HG03469 (cell line): Measurements from ENCODE around the gene MRPL19.
"Not testable (repeated sequence)": the region's sequence is repeated elsewhere in the genome, so short reads cannot be mapped to it uniquely, and the experiment has no call there.

Experiments
- ATAC-seq: cut with Tn5 transposase; IDR thresholded peaks from one replicate; pipeline ENCODE4 v1.9.1; 2021; ENCODE audit warnings: mild to moderate bottlenecking, moderate library complexity, moderate number of reproducible peaks; ENCODE audit not compliant: unreplicated experiment

Gene MRPL19

DNA sequence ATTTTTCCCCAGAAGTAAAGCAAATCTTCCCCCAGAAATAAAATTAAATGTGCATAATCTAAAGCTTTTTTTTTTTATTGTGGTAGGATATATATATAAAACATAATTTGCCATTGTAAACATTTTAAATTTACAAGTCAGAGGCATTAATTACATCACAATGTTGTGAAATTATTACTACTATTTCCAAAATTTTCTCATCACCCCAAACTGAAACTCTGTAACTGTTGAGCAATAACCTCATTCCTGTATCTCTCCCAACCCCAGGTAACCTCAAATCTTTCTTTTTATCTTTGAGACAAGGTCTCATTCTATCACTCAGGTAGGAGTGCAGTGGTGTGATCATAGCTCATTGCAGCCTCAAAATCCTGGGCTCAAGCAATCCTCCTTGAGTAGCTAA, 11.2 kb downstream of the MRPL19 start:
- no peak for ATAC-seq

DNA sequence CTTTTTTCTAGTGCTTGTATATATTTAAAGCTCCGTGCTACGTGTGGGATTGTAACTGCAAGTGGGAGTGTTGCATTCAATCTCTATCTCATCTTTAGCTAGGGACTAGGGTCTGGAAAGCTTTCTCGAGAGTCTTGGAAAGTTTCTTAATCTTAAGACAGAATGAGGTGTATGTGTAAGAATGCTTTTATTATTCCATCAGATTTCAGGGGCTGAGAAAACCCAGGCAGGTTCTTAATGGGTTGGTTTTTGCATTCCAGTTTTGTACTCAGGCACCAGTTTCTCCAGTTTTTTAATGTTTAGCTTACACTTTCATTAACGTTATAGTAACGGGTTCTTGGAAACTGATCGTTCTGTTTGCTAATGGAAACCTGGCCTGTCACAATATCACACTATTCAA, 20.3 kb downstream of the MRPL19 start:
- ATAC-seq: no peak

DNA sequence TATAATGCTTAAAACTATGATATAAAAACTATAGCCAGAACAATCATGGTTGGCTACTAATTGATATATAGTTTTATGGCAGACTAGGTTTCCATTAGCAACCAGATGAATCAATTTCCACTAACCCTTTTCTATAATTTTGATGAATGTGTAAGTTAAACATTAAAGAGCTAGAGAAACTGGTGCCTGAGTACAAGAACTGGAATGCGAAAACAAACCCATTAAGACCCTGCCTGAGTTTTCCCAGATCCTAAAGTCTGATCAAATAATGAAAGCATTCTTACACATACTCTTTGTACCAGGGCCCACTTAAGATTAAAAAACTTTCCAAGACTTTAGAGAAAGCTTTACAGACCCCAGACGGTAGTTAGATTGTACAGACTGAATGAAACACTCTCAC, 21.3 kb downstream of the MRPL19 start:
- ATAC-seq: no peak

DNA sequence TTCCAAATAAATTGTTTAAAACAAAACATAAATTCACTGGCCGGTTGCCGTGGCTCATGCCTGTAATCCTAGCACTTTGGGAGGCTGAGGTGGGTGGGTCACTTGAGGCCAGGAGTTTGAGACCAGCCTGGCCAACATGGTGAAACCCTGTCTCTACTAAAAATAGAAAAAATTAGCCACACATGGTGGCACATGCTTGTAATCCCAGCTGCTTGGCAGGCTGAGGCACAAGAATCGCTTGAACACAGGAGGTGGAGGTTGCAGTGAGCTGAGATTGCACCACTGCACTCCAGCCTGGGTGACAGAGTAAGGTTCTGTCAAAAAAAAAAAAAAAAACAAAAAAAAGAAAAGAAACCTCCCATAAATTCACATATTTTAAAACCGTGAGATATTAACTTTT, 28.8 kb downstream of the MRPL19 start:
- not testable (repeated sequence) for ATAC-seq

DNA sequence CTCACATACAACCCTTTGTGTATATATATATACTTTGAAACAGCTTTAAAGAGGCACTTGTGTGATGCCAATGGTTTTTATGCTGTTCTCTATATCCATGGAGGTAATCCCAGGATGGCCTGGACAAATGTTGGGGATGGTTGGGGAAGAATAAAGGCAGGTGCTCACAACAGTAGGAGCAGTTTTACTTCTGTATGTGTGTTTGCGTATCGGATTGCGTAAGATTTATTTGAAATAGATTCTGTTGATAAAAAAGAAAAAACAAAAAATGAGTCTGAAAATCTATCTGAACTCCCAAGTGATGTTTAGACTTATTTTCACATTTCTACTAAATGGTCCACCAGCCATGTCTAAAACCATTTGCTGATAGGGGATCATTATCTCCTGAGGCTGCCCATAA, 29.3 kb downstream of the MRPL19 start:
- ATAC-seq: no peak

DNA sequence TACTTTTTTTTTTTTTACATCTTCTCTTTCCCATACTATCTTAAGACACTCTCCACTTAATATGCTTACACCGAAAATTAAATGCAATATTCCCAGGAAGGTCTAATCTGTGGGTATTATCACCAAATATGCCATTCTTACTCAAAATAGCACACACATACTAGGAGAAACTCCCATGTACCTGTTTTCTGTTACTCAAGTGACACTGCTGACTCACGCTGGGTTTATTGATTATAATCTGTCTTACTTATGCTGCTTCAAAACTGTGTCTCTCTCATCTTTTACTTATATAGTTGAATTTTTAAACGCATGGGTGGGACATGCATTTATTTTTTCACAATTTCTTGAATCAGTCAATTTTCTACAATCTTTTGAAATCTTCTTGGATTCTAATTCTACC, 29.9 kb downstream of the MRPL19 start:
- ATAC-seq: no peak

DNA sequence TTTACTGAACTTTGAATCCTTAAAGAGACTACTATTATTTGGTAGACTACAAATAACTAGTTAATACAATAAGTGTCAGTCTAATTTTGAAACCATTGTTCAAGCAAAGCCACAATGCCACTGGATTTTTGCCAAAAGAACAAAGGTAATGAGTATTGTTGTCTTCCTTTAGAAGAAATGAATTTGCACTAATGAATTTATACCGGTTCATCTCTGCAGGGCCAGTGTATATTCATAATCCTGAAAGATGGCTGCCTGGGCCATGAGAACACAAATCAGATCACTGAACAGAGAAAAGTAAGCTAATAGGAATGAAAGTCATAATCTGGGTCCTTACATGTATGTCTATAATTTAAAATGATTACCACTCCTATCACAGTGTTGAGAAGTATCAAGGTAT, 33.0 kb downstream of the MRPL19 start:
- ATAC-seq: no peak

DNA sequence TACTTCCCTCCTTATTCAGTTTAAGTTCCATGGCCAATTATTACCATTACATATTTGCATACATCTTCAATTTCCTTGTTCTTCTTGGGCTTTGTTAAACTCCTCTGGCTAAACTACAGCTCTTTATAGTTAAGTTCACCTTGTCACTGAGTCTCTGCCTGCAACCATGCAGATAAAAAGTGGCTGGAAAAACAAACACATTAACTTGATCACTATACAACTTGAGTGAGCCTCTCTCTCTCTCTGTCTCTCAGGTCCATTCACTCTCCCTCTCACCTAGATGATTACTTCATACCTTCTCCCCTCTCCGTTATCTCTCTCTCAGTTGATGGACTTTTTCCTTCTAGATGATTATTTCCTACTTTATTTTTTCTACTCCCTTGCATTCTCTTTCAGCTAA, 33.8 kb downstream of the MRPL19 start:
- ATAC-seq: no peak

DNA sequence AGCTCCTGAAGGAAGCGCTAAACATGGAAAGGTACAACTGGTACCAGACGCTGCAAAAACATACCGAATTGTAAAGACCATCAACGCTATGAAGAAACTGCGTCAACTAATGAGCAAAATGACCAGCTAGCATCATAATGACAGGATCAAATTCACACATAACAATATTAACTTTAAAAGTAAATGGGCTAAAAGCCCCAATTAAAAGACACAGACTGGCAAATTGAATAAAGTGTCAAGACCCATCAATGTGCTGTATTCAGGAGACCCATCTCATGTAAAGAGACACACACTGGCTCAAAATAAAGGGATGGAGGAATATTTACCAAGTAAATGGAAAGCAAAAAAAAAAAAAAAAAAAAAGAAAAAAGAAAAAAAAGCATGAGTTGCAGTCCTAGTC, 36.8 kb downstream of the MRPL19 start:
- not testable (repeated sequence) for ATAC-seq

DNA sequence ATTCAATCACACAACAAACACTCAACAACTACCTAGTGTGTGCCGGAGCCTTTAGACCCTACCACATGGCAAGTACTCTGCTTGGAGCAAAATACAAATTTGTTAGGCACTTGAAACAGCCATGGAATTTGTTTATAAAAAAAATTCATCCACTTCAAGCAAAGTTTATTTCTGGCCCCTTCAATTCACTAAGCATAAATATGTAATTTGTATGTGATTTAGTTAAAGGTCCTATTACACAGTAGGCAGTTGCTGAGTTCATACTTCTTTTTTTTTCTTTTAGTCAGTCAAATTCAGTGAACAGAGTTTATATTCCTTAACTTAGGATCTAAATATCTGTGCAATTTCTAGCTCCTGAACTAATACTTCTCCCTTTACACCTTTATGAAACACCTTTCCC, 41.6 kb downstream of the MRPL19 start:
- no peak for ATAC-seq

DNA sequence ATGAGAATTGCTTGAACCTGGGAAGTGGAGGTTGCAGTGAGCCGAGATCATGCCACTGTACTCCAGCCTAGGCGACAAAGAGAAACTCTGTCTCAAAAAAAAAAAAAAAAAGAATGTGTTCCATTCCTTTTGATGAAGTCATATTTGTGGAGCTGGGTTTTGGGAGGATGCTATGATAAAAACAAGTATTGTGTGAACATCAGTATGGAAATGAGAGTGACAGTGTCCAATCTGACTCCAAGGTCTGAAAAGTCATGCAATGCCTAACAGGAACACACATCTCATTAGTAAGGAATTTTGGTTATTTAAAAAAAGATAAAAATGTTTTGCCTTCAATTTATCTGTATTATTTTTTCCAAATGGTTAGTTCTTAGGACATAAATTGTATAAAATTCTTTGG, 52.3 kb downstream of the MRPL19 start:
- ATAC-seq: no peak

DNA sequence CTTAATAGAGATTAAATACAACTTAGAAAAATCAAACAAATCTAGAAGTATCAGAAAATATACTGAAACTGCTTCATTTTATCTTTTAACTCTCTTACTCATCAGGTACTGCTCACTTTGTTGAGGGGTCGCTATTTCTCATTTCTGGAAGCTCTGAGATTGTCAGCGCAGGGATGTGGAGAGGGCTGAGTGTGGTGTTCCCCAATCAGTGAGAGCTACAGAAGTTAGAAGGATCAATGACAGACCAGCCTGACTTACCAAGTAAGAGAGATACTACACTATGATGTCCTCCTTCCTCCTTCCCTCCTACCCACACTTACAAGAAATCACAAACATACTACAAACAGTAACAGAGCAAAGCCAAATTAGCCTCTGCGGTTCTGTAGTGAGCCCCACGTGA, 56.0 kb downstream of the MRPL19 start:
- no peak for ATAC-seq

DNA sequence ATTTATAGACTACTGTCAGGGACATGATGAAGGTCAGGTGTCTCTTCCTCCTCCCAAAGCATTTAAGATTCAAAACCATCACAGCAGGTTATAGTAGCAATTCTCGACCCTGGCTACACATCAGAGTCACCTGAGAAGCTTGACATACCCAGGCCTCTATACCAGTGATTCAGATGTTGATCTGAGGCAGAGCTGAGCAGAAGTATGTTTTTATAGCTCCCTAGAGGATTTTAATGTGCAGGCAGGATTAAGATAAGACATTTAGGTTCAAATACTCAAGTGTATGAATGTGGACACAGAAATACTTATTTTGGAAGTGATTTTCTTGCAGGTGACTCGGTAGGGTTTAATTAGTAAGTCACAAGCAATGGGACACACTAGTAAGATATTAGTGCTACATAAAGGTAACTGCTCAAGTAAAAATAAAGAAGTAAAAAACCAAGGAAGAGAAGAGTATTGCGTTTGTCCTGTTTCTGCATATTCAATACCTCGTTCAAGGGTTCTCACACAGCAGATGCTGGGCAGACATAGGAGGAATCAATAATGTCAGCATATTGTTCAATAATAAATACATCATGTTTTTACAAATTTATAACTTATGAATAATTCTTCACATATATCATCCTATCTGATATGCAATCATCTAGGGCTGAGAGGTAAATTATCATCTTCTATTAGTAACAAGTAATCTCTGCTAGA, 57.2 kb downstream of the MRPL19 start:
- no peak for ATAC-seq

DNA sequence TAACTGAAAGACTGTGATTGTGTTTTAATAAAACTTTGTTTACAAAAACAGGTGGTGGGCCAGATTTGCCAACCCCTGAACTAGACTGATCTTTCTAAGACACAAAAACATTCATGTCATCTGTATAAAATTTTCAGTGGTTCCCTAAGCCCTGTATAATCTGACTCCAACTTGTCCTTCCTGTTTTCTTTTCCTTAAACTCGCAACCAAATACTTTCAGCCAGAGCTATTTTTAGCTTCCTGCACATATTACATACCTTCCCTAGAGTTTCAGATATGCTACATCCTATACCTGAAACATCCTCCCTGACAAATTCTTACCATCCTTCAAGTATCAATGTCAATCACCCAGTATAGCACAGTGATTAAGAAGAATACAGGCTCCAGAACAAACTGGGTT, 59.3 kb downstream of the MRPL19 start:
- no peak for ATAC-seq

DNA sequence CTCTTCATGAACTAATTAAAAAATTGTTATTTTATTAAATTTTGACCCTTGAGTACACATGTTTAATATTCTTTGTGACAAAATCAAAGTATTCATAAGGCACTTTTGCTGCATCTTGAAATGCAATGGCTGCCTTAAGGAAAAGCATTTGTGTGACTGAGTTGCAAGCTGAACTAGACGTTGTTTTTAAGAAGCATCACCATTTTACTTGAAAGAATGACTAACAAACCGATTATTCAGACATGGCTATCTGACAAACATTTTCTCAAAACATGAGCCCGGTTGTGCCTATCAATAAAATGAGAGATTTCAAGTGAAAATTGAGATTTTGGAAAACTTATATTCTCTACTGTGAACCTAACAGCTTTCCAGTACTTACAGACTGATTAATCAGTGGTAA, 61.3 kb downstream of the MRPL19 start:
- no peak for ATAC-seq

DNA sequence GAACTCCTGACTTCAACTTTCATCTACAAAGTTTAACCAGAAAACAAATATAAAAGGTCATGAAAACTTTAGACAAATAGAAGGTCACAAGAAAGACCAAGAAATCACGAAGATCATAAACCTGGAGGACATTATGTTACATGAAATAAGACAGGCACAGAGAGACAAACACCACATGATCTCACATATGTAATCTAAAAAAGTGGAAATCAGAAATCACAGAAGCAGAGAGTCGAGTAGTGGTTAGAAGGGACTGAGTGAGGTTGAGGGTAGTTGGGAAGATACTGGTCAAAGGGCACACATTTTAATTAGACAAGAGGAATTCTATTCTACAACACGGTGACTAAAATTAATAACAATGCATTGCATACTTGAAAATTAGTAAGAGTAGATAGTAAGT, 62.7 kb downstream of the MRPL19 start:
- ATAC-seq: no peak

DNA sequence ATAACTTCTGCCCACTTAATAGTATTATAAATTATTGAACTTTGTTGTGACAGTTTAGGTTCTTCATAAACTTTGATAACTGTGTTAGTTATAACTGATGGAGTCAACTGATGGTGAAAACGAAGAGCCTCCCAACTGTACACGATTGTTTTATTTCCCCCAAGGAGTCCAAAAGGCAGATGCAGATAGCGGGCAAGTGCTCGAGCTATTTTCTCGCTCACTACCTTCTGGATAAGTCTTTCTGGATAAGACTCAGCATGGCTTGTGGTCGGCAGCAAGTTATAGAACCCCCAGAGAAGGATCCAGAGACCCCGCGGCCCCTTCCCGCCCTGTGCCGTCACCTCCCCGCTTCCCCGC, 63.6 kb downstream of the MRPL19 start:
- ATAC-seq: peak; percentile 6

DNA sequence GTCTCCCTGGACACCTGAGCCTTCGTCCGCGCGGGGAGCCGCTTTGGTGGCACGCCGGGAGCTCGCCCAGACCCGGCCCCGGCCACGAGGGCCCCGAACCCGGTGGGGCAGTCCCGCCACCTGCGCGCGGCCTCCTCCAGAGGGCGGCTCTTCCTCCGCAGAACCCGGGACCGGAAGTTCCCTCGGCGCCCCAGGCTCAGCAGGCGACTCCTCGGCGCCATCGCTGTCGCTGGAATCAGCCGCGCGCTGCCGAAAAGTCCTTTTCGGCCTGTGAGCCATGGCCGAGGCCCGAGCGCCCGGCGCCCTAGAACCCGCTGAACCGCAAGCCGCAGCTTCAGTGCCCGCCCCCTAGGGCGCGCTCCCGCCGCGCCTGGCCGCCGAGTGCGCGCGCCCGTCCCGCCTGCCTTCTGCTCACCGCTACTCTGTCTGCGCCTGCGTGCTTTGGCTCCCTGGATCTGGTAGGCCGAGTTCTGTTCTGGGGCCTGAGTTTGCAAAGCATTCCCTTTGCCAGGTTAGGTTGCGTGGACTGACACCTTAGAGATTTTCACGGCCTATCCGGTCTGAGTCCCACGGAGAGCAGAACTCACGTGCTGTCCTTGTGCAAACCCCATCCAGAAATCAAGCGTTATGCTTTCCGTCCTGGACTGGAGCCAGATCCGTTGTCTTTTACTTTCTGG, 64.1 kb downstream of the MRPL19 start, which contains the start of gene GCFC2:
TSS of gene GCFC2 (minus strand) at position 339 of the 677 bp plus-strand sequence. CDS start at position 279, 60 bp downstream.
- peak; percentile 82 for ATAC-seq

DNA sequence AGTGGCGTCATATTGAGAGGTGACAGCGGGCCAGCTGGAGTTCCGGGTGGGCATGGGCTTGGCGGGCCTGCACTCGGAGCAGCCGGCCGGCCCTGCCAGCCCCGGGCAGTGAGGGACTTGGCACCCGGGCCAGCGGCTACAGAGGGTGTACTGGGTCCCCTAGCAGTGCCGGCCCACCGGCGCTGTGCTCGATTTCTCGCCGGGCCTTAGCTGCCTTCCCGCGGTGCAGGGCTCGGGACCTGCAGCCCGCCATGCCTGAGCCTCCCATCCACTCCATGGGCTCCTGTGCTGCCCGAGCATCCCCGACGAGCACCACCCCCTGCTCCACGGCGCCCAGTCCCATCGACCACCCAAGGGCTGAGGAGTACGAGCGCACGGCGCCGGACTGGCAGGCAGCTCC, 65.0 kb downstream of the MRPL19 start:
- not testable (repeated sequence) for ATAC-seq

DNA sequence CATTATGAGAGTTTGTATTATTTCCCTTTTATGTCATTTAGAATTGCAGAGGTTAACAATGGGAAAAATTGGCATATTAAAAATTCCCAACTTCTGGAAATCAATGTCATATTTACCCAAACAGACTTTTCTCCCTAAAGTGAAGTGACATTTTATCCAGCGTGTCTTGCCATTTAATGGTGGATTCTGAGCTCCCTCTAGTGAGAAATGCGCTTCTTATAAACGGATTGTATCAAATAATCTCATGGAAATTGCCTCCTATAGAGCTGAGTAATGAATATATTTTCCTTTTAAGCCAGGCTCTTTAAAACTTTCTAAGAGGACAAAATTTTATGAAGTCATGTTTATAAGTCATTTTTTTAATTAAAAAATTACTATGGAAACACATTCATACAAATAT, 69.8 kb downstream of the MRPL19 start:
- no peak for ATAC-seq

DNA sequence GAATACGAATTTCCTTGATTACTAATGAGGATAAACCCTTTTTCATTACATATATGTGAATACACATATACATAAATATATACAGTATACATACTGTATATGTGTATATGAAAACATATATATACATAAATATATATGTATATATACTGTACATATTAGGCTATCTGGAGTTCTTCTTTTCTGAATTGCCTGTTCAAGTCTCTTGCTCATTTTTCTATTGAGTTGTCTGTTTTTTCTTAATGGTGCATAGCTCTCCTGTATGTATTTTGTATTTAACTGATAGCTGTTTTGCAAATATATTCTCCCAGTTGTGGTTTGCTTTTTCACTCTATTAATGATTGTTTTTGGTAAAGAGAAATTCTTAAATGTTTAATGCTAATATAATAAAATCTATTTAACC, 73.0 kb downstream of the MRPL19 start:
- no peak for ATAC-seq

DNA sequence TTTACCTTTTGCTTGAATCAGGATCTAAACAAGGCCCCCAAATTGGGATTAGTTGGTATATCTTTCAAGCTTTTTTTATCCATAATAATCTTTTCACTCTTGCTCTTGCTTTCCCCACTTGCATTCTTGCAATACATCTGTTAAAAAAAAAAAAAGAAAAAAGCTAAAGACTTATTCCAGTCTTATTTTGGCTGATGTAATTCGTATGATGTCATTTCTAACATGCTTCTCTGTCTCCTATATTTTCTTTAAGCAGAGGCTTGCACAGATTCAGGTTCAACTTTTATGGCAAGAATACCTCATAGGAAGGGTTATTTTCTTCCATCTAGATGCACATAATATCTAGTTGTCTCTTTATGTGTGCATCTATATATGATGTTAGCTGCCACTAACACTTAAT, 73.9 kb downstream of the MRPL19 start:
- ATAC-seq: no peak

DNA sequence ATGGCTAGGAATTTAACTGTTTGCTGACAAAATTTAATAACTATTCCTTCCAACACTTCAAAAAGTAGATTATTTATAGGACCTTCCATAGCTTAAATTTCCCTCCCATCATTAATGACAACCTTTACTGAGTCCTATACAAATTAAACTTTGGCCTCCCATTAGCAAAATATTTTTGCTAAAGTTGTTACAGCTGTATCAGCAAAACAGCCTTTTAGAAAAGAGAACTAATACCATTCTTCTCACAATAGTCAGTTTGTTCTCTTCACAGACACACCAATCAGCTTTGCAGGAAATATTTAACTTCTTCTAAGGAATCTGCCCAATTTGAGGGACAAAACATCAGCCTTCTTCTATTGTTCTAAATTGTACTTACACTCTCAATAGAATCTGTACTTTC, 76.1 kb downstream of the MRPL19 start:
- ATAC-seq: no peak
